ENCODE results near the gene DCAF11.

DCAF11 gene

GRCh38 chr14:24162093-24162492 lies 47.5 kb downstream of the DCAF11 start:
- DNase-seq: peak; percentile 26 to 44

GRCh38 chr14:24164518-24164991 lies 50.0 kb downstream of the DCAF11 start:
- no peak for DNase-seq

GRCh38 chr14:24165785-24166184 lies 51.2 kb downstream of the DCAF11 start:
- no peak for DNase-seq

GRCh38 chr14:24167469-24168114 lies 53.0 kb downstream of the DCAF11 start:
- no peak for DNase-seq

- peak; percentile 67 to 73 for DNase-seq
These were observed 57.1 kb downstream of the DCAF11 start, which contains the start of gene REC8 for GRCh38 chr14:24171422-24172260. Gene REC8, plus strand, starts transcription at chr14:24172080. Its CDS starts 473 bp downstream, at chr14:24172553.

GRCh38 chr14:24172261-24172860 lies 57.8 kb downstream of the DCAF11 start:
- DNase-seq: no peak

- DNase-seq: no peak
These were observed 58.3 kb downstream of the DCAF11 start for GRCh38 chr14:24172871-24173281.

All from stimulated activated CD4-positive, alpha-beta T cell treated with anti-CD3 and anti-CD28 coated beads, Interleukin-2, amount 100 ng/mL, for 24 hours (primary cell).